ENCODE results near the gene TTL.

GRCh38 chr2:112463256-112463655 lies 18.7 kb upstream of the TTL start:
- no peak for TF ChIP-seq CTCF (IDR thresholded peaks at IDR 0.05; ENCODE audit: low read depth, low read length, poor library complexity, severe bottlenecking)
- no peak for TF ChIP-seq EZH2phosphoT487 (IDR thresholded peaks at IDR 0.05; ENCODE audit: borderline replicate concordance, low read length)

Measured in DOHH2 (cell line).